SHP77 (cell line): ENCODE data around the gene USP11.
A peak's percentile ranks its signal among the peaks of the same experiment; 100 is the strongest.

ENCODE experiments used
- DNase-seq, 2 experiments: peaks; one replicate each; lab custom pipeline; 2025; lab: John Stamatoyannopoulos, UW

USP11 gene

GRCh38 chrX:47224896-47225290 lies 7.9 kb upstream of the USP11 start:
- DNase-seq, result no peak

DNA sequence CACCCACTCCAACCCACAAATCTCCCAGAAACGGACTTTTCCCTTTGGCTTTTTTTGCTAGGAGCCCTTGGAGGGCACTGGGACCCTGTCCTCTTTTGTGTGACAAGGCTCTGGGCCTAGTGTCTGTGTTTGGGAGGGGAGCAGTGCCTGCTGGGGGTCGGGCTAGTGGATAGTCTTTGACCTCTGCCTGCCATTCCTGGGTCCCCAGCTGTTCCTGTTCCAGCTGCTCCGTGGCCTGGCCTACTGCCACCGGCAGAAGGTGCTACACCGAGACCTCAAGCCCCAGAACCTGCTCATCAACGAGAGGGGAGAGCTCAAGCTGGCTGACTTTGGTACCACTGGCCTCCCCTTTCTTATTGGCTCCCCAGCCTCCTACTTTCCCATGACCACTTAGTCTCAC lies 6.7 kb upstream of the USP11 start:
- DNase-seq, result no peak

GRCh38 chrX:47226531-47227333 lies 6.1 kb upstream of the USP11 start:
- no peak for DNase-seq

- DNase-seq, result no peak
Observed at GRCh38 chrX:47227334-47227583, 5.5 kb upstream of the USP11 start.

GRCh38 chrX:47228550-47229270 lies 4.1 kb upstream of the USP11 start:
- no peak for DNase-seq

GRCh38 chrX:47229427-47229826 lies 3.4 kb upstream of the USP11 start:
- DNase-seq, result no peak

GRCh38 chrX:47230136-47230868 lies 2.5 kb upstream of the USP11 start:
- DNase-seq, result no peak

DNA sequence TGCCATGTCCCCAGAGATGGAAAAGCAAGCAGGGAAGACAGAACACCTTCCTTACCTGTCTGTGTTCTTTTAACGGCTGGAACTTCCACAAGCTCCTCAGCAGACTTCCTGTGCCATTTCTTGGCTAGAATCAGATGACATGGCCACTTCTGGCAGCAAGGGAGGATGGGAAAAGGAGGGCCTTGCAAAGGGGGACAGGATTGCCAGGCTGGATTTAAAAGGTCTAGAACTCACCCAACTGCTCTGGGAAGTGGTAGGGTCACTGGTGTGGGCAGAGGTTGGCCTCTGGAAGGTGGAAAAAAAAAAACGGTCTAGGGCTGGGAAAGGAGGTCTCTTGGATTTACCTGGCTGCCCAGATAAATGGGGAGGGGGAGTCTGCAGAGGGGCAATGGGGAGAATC lies 1.6 kb upstream of the USP11 start:
- DNase-seq, result no peak

- DNase-seq, result no peak
Observed at GRCh38 chrX:47232197-47232802, 509 bp upstream of the USP11 start.

DNA sequence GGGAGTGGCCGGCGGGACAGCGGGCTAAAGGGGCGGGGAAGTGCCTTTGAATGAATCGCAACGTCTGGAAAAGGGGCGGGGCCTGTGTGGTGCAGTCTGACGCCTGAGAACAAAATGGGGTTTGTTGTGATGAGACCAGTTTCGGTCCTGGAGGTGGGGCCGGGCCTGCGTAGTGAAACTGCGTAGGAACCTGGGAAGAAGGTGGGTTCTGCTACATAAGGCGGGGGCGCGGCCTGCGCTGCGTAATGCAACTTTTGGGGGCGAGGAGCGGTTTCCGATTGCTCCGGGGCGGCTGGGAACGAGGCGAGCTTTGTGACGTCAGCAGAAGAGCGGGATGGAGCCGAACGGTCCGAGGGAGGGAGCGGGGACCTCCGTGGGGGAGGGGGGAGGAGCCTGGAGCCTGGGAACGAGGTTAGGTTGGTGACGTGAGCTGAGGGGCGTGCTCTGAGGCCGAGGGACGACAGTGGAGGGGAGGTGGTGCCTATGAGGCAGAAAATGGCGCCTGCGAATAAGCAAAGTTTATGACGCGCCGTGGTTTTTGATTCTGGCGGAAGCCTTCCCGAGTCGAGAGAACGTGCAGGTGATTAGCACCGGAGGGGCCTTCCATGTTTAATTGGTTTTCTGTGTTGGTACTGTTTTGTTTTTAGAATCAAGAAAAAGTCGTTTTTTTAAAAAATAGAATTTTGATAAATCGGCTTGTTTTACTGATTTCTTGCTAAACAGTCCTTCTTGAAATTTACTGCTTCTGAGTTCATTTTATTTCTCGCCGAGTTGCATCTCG lies 714 bp downstream of the USP11 start:
- DNase-seq, result peak; percentile 87 to 90

DNA sequence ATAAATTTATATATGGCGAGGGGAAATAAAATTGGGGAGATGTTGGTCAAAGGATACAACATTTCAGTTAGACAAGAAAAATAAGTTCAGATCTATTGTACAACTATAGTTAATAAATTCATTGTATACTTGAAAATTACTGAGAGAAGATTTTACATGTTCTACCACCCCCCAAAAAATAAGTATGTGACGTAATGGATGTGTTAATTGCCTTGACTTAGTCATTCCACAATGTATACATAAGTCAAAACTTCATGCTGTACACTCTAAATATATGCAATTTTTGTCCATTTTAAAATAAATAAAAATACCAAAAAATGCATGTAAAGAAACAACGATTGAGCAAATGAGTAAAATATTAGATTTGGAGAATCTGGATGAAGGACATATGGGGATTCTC lies 1.8 kb downstream of the USP11 start:
- no peak for DNase-seq

DNA sequence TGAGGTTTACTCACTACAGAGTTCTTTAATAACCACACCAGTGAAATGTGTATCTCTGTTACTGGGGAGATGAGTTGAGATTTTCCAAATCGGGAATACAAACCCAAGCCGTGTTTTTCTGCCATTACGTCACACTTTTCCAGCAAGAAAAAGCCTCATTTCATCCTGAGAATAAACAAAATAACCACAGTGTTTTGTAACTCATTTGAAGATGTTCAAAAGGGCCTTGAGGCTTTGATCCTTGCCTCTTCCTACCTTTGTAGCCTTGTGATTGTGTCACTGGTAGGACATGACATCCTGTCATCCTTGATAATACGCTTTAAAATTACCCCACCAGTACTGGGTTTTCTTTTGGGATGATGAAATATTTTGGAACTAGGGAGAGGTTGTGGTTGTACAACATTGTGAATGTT lies 2.9 kb downstream of the USP11 start:
- no peak for DNase-seq

GRCh38 chrX:47239199-47239598 lies 6.4 kb downstream of the USP11 start:
- DNase-seq, result no peak

DNA sequence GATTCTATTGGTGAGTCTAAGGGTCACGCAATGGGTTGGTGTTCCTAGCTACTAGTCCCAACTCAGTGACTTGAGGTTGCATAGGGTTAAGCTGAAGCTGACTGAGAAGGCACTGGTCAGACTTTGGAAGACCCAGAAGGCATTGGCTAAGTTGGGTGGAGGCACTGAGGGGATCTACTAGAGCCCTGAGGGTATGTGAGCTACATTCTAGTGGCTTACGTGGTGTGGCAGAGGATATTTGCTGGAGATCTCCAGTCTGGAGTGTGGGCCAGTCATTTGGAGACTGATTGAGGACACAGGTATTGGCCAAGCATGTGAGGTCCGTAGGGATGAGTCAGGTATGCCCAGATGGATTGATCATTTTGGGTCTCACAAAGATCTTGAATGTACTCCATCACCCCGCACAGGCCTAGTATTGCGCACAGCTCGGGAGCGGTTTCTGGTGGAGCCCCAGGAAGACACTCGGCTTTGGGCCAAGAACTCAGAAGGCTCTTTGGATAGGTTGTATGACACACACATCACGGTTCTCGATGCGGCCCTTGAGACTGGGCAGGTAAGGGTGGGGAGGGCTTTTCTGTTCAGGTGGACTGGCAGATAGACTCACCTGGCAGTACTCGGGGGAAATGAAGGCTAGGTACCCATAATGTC lies 7.2 kb downstream of the USP11 start:
- no peak for DNase-seq

GRCh38 chrX:47240619-47241018 lies 7.8 kb downstream of the USP11 start:
- DNase-seq, result no peak

GRCh38 chrX:47241201-47242011 lies 8.6 kb downstream of the USP11 start:
- DNase-seq, result no peak

- DNase-seq, result no peak
Observed at GRCh38 chrX:47242321-47242720, 9.5 kb downstream of the USP11 start.

DNA sequence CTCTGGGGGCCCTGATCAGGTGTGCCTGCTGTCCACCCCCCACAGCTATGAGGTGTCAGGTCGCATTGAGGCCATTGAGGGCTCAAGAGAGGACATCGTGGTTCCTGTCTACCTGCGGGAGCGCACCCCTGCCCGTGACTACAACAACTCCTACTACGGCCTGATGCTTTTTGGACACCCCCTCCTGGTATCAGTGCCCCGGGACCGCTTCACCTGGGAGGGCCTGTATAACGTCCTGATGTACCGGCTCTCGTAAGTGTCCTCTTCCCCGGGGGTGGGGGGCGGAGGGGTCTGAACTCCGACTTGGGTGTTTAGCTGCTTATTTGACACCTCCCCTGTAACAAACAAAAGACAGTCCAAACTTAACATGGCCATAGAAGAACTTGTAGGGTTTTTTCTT lies 10.5 kb downstream of the USP11 start:
- no peak for DNase-seq

- DNase-seq, result no peak
Observed at GRCh38 chrX:47244676-47245075, 11.9 kb downstream of the USP11 start.

- no peak for DNase-seq
Observed at GRCh38 chrX:47245156-47245555, 12.3 kb downstream of the USP11 start.
